ENCODE data around the gene MAPK13.
"Not testable (repeated sequence)": the region's sequence is repeated elsewhere in the genome, so short reads cannot be mapped to it uniquely, and the experiment has no call there.

The MAPK13 gene

DNA sequence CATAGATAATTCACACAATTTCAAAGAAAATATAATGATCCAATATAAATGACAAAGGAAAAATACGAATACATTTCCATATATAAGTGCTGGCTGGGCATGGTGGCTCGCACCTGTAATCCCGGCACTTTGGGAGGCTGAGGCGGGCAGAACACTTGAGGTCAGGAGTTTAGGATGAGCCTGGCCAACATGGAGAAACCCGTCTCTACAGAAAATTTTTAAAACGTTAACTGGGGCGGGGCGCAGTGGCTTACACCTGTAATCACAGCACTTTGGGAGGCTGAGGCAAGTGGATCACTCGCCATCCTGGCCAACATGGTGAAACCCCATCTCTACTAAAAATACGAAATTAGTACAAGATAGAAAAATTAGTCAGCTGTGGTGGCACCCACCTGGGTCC, 14.9 kb upstream of the MAPK13 start:
- no peak for DNase-seq

DNA sequence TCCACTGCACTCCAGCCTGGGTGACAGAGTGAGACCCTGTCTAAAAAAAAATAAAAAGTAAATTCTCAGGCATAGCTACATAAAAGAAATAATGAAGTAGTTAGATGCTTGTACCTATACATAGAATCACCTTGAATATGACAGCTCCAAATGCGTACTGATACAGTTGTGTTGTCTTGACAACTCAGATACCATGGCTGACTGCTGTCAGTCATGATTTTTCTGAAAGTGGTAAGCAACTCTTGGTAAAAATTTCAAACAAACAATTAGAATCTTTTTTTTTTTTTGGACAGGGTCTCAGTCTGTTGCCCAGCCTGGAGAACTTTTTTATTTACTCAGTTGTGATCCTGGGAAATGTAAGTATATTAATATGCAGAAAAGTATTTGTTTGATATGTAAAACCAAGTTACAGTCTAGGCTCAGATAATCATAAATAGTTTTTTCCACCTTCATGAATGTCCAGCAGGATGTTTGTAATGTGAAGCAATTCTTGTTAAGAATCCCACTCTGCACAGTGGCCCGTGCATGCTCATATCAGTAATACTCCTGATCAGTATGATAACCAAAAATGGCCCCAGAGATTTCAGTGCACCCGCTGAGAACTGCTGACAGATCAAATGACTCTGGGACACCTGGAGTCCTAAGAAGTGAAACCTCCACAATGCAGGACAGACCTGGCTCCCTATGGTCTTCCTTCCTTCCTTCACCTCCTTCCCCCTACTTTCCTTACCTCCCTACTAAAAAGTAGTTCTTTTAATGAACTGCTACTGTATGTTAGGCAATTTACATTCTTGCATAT, 14.0 kb upstream of the MAPK13 start:
- DNase-seq: no peak

DNA sequence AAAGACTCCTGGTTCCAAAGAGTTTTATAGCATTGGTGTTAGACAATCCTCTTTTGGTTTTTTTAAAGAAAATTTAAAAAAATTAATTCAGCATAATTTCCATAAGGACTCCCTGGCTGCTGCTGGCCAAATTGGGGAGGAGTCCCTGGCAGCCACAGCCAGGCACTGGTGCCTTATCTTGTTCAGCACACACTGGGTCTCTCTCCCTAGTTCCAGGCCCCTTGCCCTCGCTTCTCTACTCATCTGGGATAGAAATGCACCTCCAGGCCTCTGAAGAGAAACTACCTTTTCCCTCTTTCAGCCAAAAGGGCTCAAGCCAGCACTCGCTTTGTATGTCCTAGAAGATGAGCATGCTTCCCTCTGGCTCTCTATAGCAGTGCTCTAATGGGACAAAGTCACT, 13.4 kb upstream of the MAPK13 start:
- no peak for DNase-seq

DNA sequence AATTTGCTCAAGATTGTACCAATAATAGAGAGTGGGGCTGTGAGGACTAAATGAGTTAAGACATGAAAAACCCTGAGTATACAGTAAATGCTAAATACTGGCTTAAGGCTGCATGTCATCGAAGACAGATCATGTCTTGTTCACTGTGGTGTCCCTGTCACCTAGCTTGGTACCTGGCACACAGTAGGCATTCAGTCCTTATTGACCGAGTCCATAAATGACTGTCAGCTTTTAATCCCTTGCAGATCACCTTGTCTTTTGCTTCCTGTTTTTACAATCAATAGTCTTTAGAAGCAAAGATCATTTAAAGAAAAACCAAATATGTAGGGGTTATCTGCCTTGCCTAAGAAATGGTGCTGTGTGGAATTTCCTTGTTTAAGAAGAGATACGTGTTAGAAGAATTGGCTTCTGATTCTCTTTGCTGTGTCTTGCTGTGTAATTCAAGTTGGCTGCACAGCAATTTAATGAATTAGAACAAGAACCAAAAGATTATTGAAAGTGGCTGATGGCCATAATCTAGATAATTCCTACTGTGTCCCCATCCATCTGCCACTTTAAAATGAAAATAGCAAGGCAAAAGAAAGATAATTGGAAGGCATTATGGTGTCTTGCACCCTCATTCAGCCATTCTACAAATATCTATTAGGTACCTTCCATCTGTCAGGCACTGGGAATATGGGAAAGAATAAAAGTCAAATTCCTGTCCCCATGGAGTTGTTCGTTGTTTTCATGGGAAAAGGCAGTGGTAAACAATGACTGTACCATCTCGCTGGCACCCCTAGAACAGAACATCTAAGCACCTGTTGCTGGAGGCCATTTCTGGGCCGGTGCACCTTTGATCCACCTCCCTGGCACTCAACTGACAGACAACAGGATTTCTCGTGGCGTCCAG, 12.4 kb upstream of the MAPK13 start:
- no peak for DNase-seq

DNA sequence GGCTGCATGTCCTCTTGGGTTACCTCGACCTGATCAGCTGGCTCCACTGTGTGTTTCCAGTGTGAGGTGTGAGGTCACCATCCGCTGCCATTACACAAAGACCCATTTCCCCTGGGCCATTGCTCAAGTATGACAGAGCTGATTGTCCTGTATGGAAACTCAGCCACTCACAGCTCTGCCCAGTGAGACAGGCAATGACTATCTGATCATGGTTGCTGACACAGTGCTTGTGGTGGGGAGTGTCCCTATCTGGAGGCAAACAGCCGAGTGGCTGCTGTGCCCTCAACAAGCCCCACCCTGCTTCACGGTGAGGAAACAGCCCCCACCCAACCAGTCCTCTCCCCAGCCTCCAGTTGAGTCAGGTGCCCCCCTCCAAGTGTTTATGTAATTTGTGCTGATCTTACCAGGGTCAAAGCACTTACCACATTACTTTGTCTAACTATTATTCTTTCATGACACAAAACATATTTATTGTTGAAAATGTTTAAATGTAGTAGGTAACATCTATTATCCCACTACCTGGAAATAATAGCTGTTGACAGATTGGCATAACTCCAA, 11.7 kb upstream of the MAPK13 start:
- DNase-seq: peak; percentile 92

DNA sequence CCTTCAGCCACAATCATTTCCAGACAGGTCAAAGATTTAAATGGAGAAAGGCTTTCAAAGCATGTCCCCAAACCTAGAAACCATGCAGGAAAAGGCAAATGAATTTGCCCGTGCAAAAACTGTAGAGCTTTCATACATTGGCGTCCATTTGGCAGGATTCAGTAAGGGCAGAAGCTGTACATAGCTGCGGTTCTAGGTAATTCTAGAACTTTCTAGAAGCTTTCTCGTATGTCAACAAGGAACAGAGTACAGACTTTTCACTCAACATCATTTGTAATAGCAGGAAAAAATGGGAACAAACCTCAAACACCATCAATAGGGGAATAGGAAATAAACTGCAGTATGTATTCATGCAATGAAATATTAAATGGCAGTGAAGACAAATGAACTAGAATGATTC, 11.1 kb upstream of the MAPK13 start:
- no peak for DNase-seq

DNA sequence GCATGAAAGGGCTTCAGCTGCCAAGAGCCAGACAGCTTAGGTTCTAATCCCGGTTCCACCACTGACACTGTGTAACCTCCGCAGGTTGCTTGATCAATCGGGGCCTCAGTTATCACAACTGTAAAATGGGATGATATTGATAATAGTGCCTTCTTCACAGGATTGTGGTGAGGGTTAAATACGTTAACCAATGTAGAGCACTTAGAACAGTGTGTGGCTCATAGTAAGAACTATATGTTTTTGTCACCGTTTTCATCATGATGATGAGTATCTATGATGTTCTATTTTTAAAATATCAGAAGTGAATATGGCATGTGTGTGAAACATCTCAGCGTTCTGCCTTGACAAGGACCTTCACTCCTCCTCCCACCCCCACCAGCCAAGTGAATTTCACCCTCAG, 10.3 kb upstream of the MAPK13 start:
- DNase-seq: no peak

DNA sequence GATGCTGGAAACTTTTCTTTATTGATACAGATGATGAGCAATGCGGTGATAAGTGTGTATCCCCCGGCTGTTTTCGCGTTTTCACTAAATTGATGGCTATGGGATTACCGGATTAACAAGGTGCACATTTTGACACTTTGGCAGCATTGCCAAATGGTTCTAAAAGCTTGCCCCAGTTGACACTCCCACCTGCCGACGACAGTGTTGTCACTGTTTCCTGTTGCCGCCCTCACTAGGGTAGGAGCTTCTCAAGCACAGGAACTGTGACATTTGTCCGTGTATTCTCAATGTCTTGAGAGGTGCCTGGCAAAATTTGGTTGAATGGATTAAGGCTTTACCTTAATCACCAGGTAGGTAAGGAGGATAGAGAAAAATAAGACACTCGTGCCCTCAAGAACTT, 9.8 kb upstream of the MAPK13 start:
- no peak for DNase-seq

DNA sequence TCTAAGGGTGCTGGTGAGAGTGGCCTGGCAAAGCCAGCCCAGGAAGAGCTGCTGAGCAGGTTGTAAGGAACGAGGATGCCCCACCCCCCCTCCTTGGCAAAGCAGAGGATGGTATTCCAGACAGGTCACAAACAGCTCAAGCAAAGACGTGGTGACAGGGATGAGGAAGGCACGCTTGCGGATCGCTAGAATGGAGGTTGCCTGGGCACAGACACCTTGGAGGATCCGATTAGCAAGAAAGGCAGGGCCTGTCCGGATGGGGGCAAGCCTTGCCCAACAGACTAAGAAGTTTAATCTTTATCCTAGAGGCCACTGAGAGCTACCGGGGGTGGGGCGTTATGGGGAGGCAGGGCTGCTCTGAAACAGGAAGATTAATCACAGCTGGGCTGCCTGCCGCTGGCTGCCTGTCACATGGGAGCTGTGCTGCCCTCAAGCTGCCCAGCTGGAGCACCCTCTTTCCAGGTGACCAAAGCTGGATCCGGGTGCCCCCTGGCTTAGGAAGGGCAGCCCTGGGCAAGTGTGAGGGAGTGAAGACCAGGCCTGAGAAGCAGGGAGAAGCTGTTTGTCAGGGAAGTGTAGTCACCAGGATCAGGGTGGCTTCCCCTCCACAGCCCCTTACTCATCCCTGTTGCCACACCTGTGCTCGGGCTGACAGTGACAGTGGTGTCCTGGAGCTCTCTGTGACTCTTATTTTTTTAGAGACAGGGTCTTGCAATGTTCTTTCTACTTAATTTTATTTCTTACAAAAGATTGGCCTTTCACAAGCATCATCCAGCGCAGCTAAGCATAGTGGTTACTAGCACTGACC, 9.1 kb upstream of the MAPK13 start:
- DNase-seq: no peak

DNA sequence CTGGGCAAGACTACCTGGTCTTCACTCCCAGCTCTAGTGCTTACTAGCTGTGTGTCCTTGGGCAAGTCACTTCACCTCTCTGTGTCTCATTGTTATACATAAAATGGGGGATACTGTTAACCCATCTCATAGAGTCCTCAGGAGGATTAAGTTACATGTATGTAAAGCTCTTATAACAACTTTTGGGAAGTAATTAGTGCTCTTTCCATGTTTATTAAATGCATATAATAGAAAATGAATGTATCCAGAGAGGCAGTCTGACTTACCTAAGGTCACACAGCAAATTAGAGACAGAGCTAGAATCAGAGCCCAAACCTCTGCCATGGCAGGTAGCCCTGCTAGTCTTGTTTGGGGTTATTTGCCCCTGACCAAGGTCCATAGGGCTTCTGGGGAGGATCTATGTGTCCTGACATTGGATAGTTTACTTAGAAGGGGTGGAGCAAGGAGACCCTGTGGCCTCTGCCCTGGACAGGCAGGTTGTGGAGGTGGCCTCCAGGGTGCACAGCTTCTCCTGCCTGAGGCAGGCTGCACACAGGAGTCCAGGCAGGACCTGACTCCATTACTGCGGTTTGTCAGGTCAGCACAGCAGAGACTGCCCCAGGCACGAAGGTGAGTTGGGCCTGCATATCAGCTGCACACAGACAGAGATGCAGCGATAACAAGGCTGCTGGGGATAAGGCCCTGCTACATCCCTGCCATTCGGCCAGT, 8.4 kb upstream of the MAPK13 start:
- DNase-seq: no peak

DNA sequence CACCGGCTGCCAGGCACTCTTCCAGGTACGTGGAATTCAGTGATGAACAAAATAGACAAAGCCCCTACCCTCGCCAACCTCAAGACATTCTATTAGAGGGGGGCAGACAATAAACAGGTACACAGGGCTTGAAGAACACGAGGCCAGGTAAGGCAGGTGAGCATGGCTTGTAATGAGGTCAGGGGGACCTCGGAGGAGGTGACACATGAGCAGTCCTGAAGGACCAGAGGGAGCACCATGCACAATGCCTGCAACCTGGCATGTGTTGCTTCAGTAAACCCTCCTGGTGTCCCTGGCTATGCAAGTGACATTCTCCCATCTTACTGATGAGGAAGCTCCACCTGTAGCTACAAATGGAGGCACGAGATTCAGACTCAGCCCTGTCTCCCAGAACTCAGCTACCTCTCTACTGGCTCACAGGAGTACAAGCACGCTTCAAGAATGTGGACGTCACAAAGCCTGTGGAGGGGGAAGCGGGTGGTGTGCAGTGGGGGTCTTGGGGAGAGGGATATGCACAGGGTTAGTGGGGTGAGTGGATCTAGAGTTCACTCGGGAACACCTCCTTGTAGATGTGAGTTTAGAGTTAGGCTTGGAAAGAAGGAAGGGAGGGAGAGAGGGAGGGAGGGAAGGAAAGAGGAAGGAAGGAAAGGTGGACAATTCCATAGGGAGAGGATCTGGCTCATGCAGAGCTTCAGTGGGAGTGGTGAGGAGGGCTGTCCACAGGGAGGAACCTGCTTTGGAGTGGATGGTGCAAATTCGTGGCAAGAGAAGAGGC, 7.6 kb upstream of the MAPK13 start:
- no peak for DNase-seq

DNA sequence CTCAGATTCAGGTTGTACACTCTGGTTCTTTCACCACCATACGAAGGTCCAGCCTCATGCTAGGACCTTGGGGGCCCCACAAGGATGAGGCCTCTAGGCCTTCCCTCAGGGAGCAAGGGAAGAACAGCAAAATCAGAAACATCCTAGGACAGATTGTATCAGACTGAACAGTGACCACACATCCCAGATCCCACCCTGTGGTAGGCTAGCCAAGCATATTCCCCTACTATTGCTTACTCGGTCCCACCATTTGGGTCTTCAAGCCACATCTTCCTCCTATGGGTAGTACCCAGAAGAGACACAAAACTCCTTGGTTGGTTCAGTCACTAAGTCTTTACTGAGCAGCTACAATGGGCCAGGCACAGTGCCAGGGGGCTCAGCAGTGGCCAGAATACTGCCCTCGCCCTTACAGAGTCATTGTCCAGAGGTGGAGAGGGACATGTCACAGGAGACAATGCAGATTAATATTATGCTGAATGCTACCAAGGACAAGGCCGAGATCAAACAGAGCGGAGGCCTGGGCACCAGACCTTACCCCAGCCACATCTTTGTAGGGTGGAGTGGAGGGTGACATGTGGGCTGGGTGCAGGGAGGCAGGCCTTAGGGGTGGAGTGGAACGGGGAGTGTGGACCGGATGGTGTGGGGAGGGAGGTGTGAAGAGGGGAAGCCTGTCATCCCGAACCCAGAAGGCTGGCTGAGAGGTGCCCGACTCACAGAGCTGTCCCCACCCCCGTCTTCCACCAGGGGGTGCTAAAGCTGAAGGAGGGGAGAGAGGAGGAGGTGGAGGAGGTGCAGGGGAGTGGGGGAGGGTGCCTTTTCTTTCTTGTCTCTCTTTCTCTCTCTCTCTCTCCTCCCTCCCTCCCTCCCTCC, 6.8 kb upstream of the MAPK13 start:
- DNase-seq: peak; percentile 50

DNA sequence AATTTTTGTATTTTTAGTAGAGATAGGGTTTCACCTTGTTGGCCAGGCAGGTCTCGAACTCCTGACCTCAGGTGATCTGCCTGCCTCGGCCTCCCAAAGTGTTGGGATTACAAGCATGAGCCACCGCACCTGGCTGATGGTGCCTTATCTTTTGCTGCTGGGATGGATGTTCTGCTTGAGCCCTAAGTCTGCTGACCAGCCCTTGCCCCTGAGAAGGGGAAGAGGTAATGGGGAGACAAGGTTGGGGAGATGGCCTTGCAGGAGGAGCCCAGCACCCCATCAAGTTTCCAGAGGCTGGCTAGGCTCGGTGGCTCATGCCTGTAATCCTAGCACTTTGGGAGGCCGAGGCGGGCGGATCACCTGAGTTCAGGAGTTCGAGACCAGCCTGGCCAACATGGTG, 6.0 kb upstream of the MAPK13 start:
- not testable (repeated sequence) for DNase-seq

DNA sequence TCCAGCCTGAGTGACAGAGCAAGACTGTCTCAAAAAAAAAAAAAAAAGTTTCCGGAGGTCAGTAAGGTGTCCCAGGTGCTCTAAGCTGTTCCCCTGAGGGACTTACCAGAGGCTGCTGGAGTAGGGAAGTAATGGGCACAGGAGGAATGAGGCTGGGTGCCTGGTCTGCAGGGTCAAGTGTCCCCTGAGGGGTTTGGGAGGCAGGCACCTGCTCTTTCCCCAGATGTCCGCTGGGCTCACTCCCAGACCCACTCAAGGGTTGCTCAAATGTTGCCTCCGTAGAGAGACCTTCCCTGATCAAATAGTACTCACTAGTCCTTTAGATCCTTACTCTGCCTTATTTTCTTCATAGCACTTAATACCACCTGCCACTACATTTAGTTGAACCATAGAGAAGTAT, 5.4 kb upstream of the MAPK13 start:
- no peak for DNase-seq

DNA sequence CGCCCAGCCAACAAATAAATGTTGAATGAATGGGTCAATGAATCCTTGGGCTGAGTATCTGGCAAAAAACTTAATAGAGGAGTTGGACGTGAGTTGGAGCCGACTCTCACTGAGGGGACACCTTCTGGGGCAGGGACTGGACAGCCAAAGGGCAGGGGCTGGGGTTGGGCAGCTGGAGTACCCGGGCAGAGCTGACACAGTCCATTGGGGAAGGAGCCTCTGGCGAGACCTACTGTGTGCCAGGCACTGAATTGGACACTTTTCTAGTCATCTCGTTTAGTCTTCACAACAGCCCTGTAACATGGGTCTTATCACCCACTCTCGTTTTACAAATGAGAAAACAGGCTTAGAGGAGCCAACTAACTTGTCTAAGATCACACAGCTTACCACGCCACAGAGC, 4.7 kb upstream of the MAPK13 start:
- no peak for DNase-seq

DNA sequence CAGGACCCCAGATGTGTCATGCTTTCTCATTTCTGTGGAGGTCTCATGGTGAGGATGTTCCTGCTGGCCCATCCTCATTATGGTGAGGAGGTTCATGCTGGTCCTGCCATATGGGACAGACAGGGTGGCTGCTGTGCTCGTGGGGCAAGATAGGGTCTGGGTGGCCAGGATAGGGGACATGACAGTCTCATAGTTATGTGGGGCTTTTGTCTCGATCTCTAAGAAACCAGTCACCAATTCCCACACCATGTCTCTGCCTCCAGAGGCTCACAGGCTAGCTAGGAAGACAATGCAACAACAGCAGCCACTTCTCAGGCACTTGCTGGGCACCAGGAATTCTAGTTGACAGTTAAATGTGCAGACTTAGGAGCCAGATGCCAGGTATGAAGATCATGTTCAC, 4.2 kb upstream of the MAPK13 start:
- no peak for DNase-seq

DNA sequence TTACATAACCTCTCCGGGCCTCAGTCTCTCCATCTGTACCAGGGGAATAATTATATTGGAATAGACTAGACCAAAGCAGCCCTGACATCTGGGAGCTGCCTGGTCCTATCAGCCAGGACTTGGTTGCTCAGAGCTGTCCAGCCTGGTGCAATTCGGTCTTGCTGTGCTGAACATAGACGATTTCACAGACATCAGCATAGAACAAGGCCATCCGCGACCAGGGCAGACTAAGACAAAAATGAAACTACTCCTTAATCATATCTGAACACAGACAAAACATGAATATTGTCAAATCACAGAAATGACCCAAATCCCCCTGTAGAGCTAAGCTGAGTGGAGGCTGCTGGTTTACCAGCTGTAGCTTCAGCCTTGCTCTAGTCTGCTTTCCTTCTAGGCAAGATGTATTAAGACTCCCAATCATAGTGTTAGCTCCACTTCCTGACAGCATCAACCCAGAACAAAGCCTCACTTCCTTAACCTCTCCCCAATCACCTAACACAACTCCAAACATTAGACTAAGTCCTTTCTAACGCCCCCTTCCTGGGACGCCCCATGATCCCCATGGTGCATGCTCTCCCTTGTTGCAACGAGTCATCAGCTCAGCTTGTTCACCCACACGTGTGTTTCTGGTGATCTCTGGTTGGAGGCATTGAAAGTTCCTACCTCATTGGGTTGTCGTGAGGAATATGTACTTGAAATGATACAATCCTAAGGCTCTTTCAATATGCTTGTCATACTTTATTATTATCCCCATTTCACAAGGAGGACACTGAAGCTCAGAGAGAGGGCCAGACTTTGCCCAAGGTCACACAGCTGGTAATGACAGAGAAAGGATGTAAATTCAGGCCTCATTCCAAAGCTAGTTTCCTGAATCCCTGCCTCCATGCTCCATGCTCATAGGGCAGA, 3.5 kb upstream of the MAPK13 start:
- no peak for DNase-seq

DNA sequence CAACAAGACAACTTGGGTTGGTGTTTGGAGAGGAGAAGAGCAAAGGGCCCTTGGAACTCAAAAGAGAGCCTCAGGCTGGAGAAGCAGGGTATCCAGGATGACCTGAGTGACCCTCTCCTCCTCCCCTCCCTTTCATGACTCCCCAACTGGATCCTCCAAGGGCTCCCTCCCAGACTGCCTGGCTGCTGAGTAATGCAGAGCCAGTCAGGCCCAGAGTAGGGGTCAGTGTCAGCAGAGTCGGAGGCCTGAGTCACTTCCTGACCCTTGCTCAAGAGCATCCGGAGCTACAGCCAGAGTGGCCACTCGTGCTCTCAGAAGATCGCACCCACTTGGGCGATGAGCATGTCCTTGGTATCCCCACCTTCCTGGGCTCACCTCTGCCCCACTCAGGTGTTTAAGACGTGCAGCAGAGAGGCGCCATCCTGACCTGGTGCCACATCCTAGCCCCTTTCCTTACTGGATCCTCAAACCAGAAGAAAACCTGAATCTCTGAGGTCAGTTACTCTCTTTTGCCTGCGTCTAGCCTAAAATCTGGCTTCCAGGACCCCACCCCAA, 2.8 kb upstream of the MAPK13 start:
- no peak for DNase-seq

DNA sequence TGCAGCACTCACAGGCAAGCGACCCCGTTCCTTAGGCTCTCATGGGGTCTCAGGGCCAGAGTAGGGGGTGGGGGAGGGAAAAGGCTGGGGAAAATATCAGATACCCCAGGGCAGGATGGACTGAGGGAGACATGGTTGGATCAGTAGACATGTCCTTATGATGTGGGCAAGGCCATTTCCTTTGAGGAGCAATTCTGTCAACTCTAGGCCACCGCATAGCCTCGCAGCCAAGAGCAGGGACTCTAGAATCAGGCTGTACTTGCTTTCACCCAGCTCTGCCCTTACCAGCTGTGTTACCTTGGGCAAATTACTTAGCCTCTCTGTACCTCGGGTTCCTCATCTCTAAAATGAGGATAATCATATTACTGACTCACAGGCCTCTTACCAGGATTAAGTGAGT, 2.2 kb upstream of the MAPK13 start:
- DNase-seq: no peak

All from NCI-H748 treated with DMSO at 0.1 percent for 48 hours (cell line).